Stomach smooth muscle (tissue), 2 donors: Measurements from ENCODE around the gene ZMYND10.

Source experiments
- H3K27ac ChIP-seq: one replicate; pipeline ENCODE4 v1.7.0; 2013; ENCODE audit warnings: mild to moderate bottlenecking, low read length, inconsistent platforms
- H3K27me3 ChIP-seq, 2 donors: one replicate each; pipeline ENCODE4 v1.7.0; 2013; ENCODE audit warnings: low read length in 2 of 2; ENCODE audit not compliant: insufficient read depth in 2 of 2, control insufficient read depth in 1 of 2
- H3K36me3 ChIP-seq, 2 donors: one replicate each; pipeline ENCODE4 v1.7.0; 2013; ENCODE audit warnings: low read length in 2 of 2; ENCODE audit not compliant: control insufficient read depth in 2 of 2, insufficient read depth in 2 of 2
- H3K4me1 ChIP-seq: one replicate; pipeline ENCODE4 v1.7.0; 2013; ENCODE audit warnings: low read length; ENCODE audit not compliant: control insufficient read depth, insufficient read depth
- H3K4me3 ChIP-seq, 2 donors: one replicate each; pipeline ENCODE4 v1.7.0; 2013; ENCODE audit warnings: low read length in 2 of 2
- H3K9ac ChIP-seq, 2 donors: one replicate each; pipeline ENCODE4 v1.7.0; 2013; ENCODE audit warnings: low read length in 2 of 2, mild to moderate bottlenecking in 1 of 2
- H3K9me3 ChIP-seq, 2 donors: one replicate each; pipeline ENCODE4 v1.7.0; 2013; ENCODE audit warnings: low read length in 2 of 2; ENCODE audit not compliant: control insufficient read depth in 2 of 2
- donor health status: healthy.
- donor health status: Pancreatic carcinoma.

Gene ZMYND10

GRCh38 chr3:50334339-50335075 lies 11.0 kb downstream of the ZMYND10 start:
- H3K27ac ChIP-seq, result peak overlapping the region; percentile 64
- peaks cover 46% of the 10 kb centered on the region for H3K4me1 ChIP-seq
- peak overlapping the region; percentile 36 to 42 for H3K9ac ChIP-seq
- peaks cover 29% of the 10 kb centered on the region in 2 donors for H3K36me3 ChIP-seq
- H3K4me3 ChIP-seq, result no peak overlapping the region
- no peaks in the 10 kb centered on the region for H3K27me3 ChIP-seq
- no peaks in the 10 kb centered on the region for H3K9me3 ChIP-seq

DNA sequence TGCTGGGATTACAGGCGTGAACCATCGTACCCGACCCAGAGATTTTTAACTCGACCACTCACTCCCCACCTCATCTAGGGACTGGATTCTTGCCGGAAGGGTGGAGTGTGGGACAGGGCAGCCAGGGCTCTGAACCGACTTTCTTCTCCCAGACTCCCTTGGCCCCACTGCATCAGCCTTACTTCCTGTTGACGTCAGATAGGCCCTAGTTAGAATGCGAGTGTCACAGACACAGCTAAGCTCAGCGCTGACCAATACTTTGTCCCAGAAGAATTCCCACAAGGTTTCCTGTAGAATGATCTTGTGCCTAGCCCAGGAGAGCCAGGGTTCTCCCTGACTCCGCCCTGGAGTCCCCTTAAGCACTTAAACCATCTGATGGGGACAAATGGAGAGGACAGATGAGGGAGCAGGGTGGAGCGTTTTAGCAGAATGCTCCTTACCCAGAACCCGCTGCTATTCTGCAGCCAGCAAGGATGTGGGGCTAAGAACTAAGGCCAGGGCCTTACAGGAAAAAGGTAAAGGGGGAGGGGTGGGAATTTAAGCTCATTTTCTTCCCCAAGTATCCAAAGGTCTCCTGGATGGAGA lies 11.7 kb downstream of the ZMYND10 start:
- Histone ChIP-seq H3K4me1 (peaks cover 45% of the 10 kb centered on the region), H3K36me3 (peaks cover 30 to 32% of the 10 kb centered on the region in 2 donors), H3K4me3 (peak overlapping the region in 1 of 2 donors; percentile 35), H3K9ac (peak overlapping the region; percentile 29 to 42), H3K27ac (peak overlapping the region; percentile 64), H3K27me3 (no peaks in the 10 kb centered on the region), H3K9me3 (no peaks in the 10 kb centered on the region)

DNA sequence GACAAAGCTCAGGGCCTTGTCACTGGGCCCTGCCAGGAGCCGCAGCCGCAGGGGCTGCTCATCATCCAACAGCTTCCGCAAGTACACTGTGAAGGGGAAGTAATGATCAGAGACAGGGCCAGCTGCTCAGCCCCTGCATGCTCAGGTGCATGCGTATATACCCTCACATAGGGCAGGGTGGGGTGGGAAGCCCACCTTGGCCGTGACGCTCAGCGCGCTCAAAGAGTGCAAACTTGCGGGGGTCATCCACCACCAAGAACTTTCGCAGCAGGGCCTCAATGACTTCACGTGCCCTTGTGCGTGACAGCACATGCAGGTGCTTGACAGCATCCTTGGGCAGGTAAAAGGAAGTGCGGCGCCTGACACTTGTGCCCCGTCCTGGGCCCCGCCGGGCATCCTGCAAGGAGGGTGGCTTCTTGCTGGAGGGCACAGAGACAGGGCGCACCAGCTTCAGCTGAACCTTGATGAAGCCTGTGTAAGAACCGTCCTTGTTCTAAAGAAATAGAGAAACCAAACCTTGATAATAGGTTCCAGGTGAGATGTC lies 14.1 kb downstream of the ZMYND10 start:
- Histone ChIP-seq H3K27me3 (no peaks in the 10 kb centered on the region), H3K27ac (no peak overlapping the region), H3K36me3 (peaks cover 30 to 32% of the 10 kb centered on the region in 2 donors), H3K9me3 (no peaks in the 10 kb centered on the region), H3K4me3 (no peak overlapping the region), H3K4me1 (peaks cover 45% of the 10 kb centered on the region), H3K9ac (no peak overlapping the region)

GRCh38 chr3:50330330-50330729 lies 15.2 kb downstream of the ZMYND10 start:
- no peaks in the 10 kb centered on the region for H3K27me3 ChIP-seq
- peaks cover 34% of the 10 kb centered on the region for H3K4me1 ChIP-seq

GRCh38 chr3:50327943-50328691 lies 17.4 kb downstream of the ZMYND10 start, which contains the start of gene TUSC2:
Gene TUSC2, minus strand, starts transcription at chr3:50328223. Its CDS starts 124 bp downstream, at chr3:50328099.
- peak within 1 kb of the TSS; percentile 90 to 93 for H3K9ac ChIP-seq
- H3K9me3 ChIP-seq, result no peaks in the 10 kb centered on the region
- H3K27ac ChIP-seq, result peak within 1 kb of the TSS; percentile 81
- peak within 1 kb of the TSS; percentile 90 to 92 for H3K4me3 ChIP-seq
- peaks cover 36 to 38% of the 10 kb centered on the region in 2 donors for H3K36me3 ChIP-seq
- peaks cover 29% of the 10 kb centered on the region for H3K4me1 ChIP-seq
- no peaks in the 10 kb centered on the region for H3K27me3 ChIP-seq

More at GRCh38 chr3:50330330-50330729, 15.2 kb downstream of the ZMYND10 start:
- Histone ChIP-seq H3K36me3 (peaks cover 39 to 41% of the 10 kb centered on the region in 2 donors), H3K4me3 (no peak overlapping the region), H3K9me3 (no peaks in the 10 kb centered on the region), H3K27ac (no peak overlapping the region), H3K9ac (no peak overlapping the region)

- H3K36me3 ChIP-seq, result peaks cover 34 to 36% of the 10 kb centered on the region in 2 donors
- H3K4me3 ChIP-seq, result peak overlapping the region; percentile 90 to 92
- H3K9me3 ChIP-seq, result no peaks in the 10 kb centered on the region
- no peaks in the 10 kb centered on the region for H3K27me3 ChIP-seq
- peak overlapping the region; percentile 81 for H3K27ac ChIP-seq
- peak overlapping the region; percentile 90 to 93 for H3K9ac ChIP-seq
- H3K4me1 ChIP-seq, result peaks cover 36% of the 10 kb centered on the region
These were observed 18.4 kb downstream of the ZMYND10 start for GRCh38 chr3:50327129-50327528.

DNA sequence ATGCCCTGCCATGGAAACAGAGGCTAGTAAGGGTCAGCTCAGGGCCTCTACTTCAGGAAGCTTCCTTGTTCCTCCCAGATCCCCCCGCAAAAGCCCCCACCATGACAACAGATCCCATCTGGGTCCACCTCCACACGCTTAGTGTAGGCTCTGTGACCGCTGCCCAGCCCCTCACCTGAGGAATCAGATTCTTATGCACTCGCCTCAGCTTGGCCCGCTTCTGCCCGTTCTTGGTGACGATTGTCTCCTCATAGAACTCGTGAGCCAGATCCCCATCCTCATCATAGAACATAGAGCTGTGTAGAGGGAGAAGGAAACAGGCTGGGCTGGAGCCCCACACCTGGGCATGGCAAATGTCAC lies 19.4 kb downstream of the ZMYND10 start:
- Histone ChIP-seq H3K9ac (no peak overlapping the region), H3K4me3 (no peak overlapping the region), H3K4me1 (peaks cover 38% of the 10 kb centered on the region), H3K36me3 (peaks cover 25 to 28% of the 10 kb centered on the region in 2 donors), H3K9me3 (no peaks in the 10 kb centered on the region), H3K27me3 (no peaks in the 10 kb centered on the region), H3K27ac (no peak overlapping the region)

DNA sequence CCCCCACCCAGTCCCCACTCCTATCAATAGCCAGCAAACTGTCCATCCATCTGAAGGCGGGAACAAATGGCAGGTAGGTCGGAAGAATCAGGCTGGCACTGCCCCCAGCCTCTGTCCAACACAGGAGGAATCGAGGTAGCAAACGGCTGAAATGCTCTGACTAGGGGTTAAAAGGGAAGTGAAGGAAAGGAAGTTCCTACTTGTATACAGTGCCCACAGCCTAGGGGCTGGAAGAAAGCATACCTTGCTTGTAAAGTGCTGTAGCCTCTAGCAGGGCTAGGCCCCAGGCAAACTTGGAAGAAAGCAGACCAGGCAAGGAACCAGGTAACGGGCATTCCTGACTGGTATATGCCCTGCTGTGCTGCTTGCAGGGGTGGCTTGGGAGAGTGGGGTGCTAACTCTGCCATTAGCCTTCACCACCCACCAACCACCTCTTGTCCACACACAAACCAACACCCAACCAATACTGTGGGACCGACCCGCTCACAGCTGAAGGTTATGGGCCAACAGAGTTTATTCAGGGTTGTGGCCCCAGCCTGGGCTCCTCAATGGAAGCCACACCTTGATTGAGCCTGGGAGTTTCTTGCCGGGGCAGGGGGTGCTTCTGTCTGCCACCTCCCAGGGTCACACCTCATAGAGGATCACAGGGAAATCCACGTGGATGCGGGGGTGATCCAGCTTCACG lies 19.9 kb downstream of the ZMYND10 start:
- peaks cover 39% of the 10 kb centered on the region for H3K4me1 ChIP-seq
- no peak overlapping the region for H3K27ac ChIP-seq
- no peaks in the 10 kb centered on the region for H3K27me3 ChIP-seq
- no peak overlapping the region for H3K4me3 ChIP-seq
- no peaks in the 10 kb centered on the region for H3K9me3 ChIP-seq
- peaks cover 20 to 23% of the 10 kb centered on the region in 2 donors for H3K36me3 ChIP-seq
- no peak overlapping the region for H3K9ac ChIP-seq

GRCh38 chr3:50325113-50325480 lies 20.4 kb downstream of the ZMYND10 start:
- H3K4me3 ChIP-seq, result no peak overlapping the region
- H3K9me3 ChIP-seq, result no peaks in the 10 kb centered on the region
- H3K27ac ChIP-seq, result no peak overlapping the region
- peaks cover 44% of the 10 kb centered on the region for H3K4me1 ChIP-seq
- H3K36me3 ChIP-seq, result peaks cover 14 to 18% of the 10 kb centered on the region in 2 donors
- no peaks in the 10 kb centered on the region for H3K27me3 ChIP-seq
- no peak overlapping the region for H3K9ac ChIP-seq
